ENCODE data around the gene CAPN12.

The CAPN12 gene

GRCh38 chr19:38710928-38711725 is 33.1 kb downstream of the CAPN12 start:
- no peak overlapping the region for H3K4me3 ChIP-seq (ENCODE audit: low read length)
- no peak for TF ChIP-seq CTCF (IDR thresholded peaks at IDR 0.05; ENCODE audit: insufficient read depth, low read depth, low read length, missing control alignments)
- DNase-seq (ENCODE audit: low read depth) = no peak

GRCh38 chr19:38710416-38710702 is 33.9 kb downstream of the CAPN12 start:
- DNase-seq (ENCODE audit: low read depth) = no peak
- no peak overlapping the region for H3K4me3 ChIP-seq (ENCODE audit: low read length)
- TF ChIP-seq CTCF (IDR thresholded peaks at IDR 0.05; ENCODE audit: insufficient read depth, low read depth, low read length, missing control alignments) = no peak

GRCh38 chr19:38709671-38710415 is 34.4 kb downstream of the CAPN12 start:
- DNase-seq (ENCODE audit: low read depth) = no peak
- TF ChIP-seq CTCF (IDR thresholded peaks at IDR 0.05; ENCODE audit: insufficient read depth, low read depth, low read length, missing control alignments) = no peak
- H3K4me3 ChIP-seq (ENCODE audit: low read length) = no peak overlapping the region

- DNase-seq (ENCODE audit: low read depth) = no peak
- TF ChIP-seq CTCF (IDR thresholded peaks at IDR 0.05; ENCODE audit: insufficient read depth, low read depth, low read length, missing control alignments) = no peak
Observed at GRCh38 chr19:38709119-38709518, 35.2 kb downstream of the CAPN12 start.

GRCh38 chr19:38708413-38709024 is 35.8 kb downstream of the CAPN12 start:
- DNase-seq (ENCODE audit: low read depth) = no peak
- TF ChIP-seq CTCF (IDR thresholded peaks at IDR 0.05; ENCODE audit: insufficient read depth, low read depth, low read length, missing control alignments) = no peak
- no peak overlapping the region for H3K4me3 ChIP-seq (ENCODE audit: low read length)

More at GRCh38 chr19:38709119-38709518, 35.2 kb downstream of the CAPN12 start:
- H3K4me3 ChIP-seq (ENCODE audit: low read length) = no peak overlapping the region

GRCh38 chr19:38707512-38708114 is 36.7 kb downstream of the CAPN12 start:
- H3K4me3 ChIP-seq (ENCODE audit: low read length) = no peak overlapping the region
- DNase-seq (ENCODE audit: low read depth) = no peak
- TF ChIP-seq CTCF (IDR thresholded peaks at IDR 0.05; ENCODE audit: insufficient read depth, low read depth, low read length, missing control alignments) = no peak

All from epithelial cell of esophagus (primary cell).